Esophagus mucosa (tissue), 1 donor: Measurements from ENCODE around the gene ZAP70. TPM values are rescaled to one million over a fixed set of nuclear protein-coding genes. Genes with fewer than 3 reads are reported as not detected.
A peak's percentile ranks its signal among the peaks of the same experiment; 100 is the strongest.

Experiments
- ATAC-seq: fragments of 200-7000 bp; cut with Tn5 transposase; one replicate; pipeline ENCODE4 v1.9.1; 2020
- total RNA-seq: library from RNA; stranded (reverse); gene quantifications from one replicate; pipeline ENCODE4 v1.2.4, GENCODE V29; 2023
- donor health status: DM: yes; HTN: yes; CAD: no.

The ZAP70 gene
- total RNA-seq, 1 donor from 2014 or later = 0.76 TPM

DNA sequence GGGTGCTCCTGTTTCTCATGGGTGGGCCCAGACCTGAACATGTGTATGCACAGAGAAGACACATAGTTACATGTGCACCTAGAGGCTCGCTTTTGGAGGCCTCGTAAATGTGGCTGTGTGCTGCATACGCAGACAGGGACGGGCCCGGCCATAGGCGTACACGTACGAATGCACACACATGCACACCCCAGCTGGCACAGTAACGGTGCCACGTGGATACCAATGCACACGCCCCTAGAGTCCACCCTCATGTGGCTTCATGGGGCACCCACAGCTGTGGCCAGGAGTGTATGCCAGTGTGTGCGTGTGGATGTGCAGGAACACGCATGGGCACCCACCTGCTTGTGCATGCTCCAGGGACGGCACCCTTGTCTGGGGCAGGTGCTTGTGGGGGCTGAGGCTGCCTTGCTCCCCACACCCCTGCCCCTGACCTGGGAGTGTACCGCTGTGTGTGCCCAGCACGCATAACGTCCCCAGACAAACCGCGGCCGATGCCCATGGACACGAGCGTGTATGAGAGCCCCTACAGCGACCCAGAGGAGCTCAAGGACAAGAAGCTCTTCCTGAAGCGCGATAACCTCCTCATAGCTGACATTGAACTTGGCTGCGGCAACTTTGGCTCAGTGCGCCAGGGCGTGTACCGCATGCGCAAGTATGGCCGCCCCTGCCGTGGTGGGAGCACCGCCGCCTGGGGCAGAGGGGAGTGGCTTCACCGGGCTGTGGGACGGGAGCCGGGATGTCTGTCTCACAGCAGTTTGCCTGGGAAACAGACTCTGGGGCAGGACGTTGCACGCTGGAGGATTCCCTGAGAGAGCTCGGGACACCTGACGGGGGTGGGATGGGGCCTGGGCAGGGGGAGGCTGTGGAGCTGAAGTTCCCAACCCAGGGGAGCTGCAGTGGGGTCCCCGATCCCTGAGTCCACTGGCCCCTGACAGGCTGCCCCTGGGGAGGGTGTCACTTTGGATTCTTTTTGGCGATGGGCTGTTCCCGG is 21.0 kb downstream of the ZAP70 start:
- no peak for ATAC-seq

DNA sequence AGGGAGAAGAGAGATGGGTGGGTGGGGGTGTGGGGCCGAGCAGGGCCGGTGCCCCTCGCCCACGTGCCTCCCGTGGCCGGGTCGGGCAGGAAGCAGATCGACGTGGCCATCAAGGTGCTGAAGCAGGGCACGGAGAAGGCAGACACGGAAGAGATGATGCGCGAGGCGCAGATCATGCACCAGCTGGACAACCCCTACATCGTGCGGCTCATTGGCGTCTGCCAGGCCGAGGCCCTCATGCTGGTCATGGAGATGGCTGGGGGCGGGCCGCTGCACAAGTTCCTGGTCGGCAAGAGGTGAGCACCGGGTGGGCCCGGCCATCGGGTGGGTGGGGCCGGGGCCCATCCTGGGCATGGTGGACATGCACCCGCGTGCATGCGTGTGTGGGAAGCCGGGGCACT is 21.8 kb downstream of the ZAP70 start:
- no peak for ATAC-seq

- no peak for ATAC-seq
Measured at GRCh38 chr2:97736185-97736584, 22.8 kb downstream of the ZAP70 start.

DNA sequence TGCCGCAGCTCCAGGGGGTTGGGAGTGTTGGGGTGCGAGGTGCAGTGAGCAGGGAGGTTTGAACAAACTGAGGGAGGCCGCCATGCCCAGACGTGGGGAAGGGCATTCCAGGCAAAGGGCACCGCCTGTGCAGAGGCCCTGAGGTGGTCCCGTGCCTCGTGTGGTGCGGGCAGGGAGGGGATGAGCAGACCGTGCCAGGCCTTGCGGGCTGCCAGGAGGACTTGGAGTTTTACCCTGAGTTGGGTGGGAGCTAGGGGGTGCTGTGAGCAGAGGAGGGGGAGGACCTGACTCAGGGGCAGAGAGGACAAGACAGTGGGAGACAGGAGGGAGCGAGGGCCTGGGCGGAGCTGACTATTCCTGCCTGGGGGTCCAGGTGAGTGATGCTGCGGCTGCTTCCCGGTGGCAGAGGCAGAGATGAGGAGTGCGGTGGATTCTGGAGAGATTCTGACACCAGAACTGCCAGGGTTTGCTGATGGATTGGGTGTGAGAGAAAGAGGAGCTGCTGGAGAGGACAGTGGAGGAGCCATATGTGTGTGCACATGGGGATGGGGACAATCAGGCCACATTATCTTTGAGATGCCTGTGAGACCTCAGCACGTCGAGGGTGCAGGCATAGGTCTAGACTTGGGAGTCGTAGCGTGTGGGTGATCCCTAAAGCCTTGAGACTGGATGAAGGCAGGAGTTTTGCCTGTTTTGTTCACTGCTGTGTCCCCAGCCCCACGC is 23.4 kb downstream of the ZAP70 start:
- no peak for ATAC-seq

DNA sequence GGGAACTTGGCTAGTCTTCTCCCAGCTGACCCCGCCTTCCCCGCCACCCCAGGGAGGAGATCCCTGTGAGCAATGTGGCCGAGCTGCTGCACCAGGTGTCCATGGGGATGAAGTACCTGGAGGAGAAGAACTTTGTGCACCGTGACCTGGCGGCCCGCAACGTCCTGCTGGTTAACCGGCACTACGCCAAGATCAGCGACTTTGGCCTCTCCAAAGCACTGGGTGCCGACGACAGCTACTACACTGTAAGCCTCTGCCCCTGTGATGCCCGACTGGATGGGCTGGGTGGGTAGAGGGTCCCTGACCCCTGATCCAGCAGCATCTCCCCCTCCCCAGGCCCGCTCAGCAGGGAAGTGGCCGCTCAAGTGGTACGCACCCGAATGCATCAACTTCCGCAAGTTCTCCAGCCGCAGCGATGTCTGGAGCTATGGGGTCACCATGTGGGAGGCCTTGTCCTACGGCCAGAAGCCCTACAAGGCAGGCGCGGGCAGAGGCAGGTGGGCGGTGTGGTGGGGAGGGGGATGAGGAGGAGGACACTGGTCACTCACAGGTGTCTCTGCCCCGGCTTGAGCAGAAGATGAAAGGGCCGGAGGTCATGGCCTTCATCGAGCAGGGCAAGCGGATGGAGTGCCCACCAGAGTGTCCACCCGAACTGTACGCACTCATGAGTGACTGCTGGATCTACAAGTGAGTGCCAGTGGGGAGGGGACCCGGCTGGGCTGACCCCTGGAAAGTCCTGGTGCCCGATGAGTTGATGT is 24.2 kb downstream of the ZAP70 start:
- ATAC-seq = no peak

GRCh38 chr2:97738179-97739019 is 25.0 kb downstream of the ZAP70 start:
- no peak for ATAC-seq

- ATAC-seq = no peak
Measured at GRCh38 chr2:97739020-97739892, 25.9 kb downstream of the ZAP70 start.

DNA sequence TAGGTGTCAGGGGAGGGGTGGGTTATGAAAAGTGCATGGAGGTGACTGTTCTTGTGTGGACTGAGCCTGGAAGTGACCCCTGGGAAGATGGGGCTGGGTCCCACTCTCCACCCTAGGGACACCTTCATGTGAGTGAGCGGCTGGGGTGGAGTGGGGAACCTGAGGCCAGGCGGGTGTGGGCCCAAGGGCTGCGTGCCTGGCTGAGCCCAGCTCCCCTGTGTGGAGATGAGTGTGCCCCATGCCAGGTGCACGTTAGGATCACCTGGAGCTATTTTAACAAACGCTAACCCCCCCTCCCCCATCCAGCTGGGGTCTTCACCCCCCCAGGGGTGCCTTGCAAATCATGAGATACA is 26.5 kb downstream of the ZAP70 start:
- no peak for ATAC-seq

- ATAC-seq = peak; percentile 50
Measured at GRCh38 chr2:97740590-97741182, 27.3 kb downstream of the ZAP70 start.

DNA sequence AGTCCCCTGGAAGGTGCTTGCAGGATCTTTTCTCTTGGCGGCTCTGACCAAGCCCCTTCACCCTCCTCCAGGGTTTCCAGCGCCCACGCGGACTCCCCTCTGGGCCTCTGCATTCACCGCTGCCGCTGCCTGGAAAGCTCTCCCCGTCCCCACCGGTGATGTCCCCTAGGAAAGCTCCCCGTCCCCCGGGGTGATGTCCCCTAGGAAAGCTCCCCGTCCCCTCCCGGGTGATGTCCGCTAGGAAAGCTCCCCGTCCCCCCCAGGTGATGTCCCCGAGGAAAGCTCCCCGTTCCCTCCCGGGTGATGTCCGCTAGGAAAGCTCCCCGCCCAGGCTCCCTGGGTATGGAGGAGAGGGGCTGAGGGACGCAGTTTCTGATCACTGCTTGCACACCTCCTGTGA is 27.9 kb downstream of the ZAP70 start:
- ATAC-seq = no peak

DNA sequence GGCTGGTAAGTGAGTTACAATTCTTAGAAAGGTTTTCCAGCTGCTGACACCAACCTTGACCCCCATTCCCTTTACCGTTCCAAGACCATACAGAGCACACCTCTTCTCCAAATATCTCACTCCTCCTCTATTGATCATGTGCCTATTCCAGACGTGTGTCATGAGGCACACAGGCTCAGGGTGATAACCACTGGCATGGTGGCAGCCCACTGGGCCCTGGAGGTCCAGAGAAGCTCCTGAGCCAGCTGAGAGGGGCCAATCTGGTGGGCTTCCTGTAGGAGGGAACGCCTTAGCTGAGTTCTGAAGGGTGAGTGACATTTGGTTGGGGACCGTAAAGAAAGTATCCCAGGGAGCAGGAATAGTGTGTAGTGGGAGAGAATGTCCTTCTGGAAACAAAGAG is 28.3 kb downstream of the ZAP70 start:
- ATAC-seq = no peak

GRCh38 chr2:97742381-97742847 is 29.0 kb downstream of the ZAP70 start:
- ATAC-seq = peak; percentile 27

- no peak for ATAC-seq
Measured at GRCh38 chr2:97743913-97744312, 30.5 kb downstream of the ZAP70 start.

DNA sequence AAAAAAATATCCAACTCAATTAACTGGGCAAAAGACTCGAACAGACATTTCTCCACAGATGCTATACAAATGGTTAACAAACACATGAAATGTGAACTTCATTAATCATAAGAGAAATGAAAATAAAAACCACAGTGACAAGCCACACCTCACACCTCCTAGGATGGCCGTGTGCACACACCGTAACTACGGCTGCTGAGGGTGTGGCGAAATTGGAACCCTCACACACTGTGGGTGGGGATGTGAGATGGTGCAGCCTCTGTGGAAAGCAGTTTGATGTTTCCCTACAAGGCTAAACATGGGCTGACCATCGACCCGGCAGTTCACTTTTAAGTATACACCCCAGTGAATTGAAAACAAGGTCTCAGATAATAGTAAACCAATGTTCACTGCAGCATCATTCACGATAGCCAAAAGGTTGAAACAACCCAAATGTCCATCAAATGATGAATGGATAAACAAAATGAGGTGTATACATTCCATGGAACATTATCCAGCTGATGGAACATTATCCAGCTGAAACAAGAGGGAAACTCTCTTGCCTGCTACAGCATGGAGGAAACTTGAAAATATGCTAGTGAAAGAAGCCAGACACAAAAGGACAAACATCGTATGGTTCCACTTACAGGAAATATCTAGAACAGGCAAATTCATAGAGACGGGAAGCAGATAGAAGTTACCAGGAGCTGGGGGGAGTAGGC is 32.2 kb downstream of the ZAP70 start:
- ATAC-seq = peak; percentile 50

DNA sequence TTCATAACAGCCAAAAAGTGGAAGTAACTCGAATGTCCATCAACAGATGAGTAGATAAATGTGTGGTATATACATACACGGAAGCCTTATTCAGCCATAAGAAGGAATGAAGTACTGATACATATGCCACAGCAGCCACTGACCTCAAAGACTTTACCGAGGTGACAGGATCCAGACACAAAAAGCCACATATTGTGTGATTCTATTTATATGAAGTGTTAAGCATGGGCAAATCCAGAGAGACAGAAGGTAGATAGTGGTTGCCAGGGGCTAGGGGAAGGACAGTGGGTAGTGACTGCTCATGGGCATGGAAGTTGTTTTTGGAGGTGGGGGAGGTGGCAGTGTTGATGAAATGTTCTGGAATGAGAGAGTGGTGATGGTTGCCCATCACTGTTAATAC is 33.9 kb downstream of the ZAP70 start:
- ATAC-seq = no peak

- no peak for ATAC-seq
Measured at GRCh38 chr2:97747716-97748115, 34.3 kb downstream of the ZAP70 start.

DNA sequence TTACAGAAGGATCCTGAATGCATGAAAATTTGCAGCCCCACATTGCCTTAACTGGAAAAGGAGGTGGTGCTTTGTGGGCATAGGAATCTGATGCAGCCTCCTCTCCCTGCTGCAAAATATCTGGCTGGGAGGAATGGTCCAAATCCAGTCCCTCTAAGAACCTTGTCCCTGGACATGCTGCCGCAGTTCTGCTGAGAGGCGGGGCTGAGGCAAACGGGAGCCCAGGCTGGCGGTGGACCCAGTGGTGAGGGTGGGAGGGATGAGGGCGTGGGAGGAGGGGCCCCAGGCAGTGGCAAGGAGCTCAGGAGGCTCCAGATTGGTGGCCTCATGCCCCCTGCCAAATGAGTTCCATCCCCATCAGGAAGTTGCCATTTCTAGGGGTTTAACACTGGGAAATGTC is 36.2 kb downstream of the ZAP70 start:
- no peak for ATAC-seq

- no peak for ATAC-seq
Measured at GRCh38 chr2:97750017-97750416, 36.6 kb downstream of the ZAP70 start.

DNA sequence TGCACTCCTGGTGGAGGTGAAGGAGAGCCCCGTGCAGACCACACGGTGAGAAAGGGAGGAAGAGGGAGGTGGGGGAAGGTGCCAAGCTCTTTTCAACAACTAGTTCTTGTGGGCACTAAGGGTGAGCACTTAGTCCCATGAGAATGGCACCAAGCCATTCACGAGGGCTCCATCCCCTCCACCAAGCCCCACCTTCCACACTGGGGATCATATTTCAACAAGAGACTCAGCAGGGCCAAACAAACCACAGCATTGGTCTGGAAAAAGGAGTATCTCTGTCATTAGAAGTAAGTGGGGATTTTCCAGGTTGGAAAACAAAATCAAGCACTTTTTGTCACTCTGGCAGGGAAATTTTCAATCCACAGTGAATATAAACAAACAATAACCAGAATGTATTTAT is 38.4 kb downstream of the ZAP70 start:
- no peak for ATAC-seq
